ENCODE results near the gene SECISBP2.

DNA sequence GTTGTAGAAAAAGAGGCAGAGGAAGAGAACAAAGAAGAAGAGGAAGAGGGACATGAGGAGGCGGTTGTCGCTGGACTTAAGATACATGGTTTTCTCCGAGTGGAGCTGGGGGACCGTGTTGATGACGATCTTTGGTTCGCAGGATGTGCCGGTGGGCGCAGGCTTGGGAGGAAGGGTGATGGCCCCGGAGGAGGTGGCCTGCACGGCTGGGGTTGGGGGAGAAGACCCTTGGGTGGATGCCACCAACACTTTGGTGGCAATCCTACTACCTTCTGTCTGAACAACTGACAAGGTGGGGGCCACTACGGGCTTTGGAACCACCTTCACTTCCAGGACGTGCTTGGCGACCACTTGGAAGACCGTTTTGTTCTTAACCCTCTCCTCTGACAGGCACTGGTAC is 60.7 kb downstream of the SECISBP2 start:
- TF ChIP-seq CTCF (conservative IDR thresholded peaks at IDR 0.05; ENCODE audit: low read depth in 2 of 2), result no peak
- TF ChIP-seq, protein P1, sequence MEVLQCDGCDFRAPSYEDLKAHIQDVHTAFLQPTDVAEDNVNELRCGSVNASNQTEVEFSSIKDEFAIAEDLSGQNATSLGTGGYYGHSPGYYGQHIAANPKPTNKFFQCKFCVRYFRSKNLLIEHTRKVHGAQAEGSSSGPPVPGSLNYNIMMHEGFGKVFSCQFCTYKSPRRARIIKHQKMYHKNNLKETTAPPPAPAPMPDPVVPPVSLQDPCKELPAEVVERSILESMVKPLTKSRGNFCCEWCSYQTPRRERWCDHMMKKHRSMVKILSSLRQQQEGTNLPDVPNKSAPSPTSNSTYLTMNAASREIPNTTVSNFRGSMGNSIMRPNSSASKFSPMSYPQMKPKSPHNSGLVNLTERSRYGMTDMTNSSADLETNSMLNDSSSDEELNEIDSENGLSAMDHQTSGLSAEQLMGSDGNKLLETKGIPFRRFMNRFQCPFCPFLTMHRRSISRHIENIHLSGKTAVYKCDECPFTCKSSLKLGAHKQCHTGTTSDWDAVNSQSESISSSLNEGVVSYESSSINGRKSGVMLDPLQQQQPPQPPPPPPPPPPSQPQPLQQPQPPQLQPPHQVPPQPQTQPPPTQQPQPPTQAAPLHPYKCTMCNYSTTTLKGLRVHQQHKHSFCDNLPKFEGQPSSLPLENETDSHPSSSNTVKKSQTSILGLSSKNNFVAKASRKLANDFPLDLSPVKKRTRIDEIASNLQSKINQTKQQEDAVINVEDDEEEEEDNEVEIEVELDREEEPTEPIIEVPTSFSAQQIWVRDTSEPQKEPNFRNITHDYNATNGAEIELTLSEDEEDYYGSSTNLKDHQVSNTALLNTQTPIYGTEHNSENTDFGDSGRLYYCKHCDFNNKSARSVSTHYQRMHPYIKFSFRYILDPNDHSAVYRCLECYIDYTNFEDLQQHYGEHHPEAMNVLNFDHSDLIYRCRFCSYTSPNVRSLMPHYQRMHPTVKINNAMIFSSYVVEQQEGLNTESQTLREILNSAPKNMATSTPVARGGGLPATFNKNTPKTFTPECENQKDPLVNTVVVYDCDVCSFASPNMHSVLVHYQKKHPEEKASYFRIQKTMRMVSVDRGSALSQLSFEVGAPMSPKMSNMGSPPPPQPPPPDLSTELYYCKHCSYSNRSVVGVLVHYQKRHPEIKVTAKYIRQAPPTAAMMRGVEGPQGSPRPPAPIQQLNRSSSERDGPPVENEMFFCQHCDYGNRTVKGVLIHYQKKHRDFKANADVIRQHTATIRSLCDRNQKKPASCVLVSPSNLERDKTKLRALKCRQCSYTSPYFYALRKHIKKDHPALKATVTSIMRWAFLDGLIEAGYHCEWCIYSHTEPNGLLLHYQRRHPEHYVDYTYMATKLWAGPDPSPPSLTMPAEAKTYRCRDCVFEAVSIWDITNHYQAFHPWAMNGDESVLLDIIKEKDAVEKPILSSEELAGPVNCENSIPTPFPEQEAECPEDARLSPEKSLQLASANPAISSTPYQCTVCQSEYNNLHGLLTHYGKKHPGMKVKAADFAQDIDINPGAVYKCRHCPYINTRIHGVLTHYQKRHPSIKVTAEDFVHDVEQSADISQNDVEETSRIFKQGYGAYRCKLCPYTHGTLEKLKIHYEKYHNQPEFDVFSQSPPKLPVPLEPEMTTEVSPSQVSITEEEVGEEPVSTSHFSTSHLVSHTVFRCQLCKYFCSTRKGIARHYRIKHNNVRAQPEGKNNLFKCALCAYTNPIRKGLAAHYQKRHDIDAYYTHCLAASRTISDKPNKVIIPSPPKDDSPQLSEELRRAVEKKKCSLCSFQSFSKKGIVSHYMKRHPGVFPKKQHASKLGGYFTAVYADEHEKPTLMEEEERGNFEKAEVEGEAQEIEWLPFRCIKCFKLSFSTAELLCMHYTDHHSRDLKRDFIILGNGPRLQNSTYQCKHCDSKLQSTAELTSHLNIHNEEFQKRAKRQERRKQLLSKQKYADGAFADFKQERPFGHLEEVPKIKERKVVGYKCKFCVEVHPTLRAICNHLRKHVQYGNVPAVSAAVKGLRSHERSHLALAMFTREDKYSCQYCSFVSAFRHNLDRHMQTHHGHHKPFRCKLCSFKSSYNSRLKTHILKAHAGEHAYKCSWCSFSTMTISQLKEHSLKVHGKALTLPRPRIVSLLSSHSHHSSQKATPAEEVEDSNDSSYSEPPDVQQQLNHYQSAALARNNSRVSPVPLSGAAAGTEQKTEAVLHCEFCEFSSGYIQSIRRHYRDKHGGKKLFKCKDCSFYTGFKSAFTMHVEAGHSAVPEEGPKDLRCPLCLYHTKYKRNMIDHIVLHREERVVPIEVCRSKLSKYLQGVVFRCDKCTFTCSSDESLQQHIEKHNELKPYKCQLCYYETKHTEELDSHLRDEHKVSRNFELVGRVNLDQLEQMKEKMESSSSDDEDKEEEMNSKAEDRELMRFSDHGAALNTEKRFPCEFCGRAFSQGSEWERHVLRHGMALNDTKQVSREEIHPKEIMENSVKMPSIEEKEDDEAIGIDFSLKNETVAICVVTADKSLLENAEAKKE (CRISPR knock-in tag; IDR thresholded peaks at IDR 0.05), result no peak
- no peak for TF ChIP-seq REST (IDR thresholded peaks at IDR 0.05; ENCODE audit: unreplicated experiment)

Data from GM23338 (cell line).